H1 (cell line): Measurements from ENCODE around the gene ATP10D. TPM values are rescaled to one million over a fixed set of nuclear protein-coding genes. Genes with fewer than 3 reads are reported as not detected.
A peak's percentile ranks its signal among the peaks of the same experiment; 100 is the strongest.

Source experiments
- CTCF ChIA-PET: fragments of 300-600 bp; sonication (Branson Sonifier 250); formaldehyde crosslinking; loops from one replicate; lab custom pipeline; 2021; ENCODE audit not compliant: partially characterized antibody; lab: Charles Lee
- POLR2A ChIA-PET: fragments of 300-600 bp; sonication (Branson Sonifier 250); formaldehyde crosslinking; loops from one replicate; lab custom pipeline; 2021; ENCODE audit warnings: inconsistent platforms; ENCODE audit not compliant: partially characterized antibody; lab: Charles Lee
- DNase-seq, 2 experiments: peaks; one replicate each; pipeline versions ENCODE4 v3.0.0 to v3.0.0-alpha.2; 2010 to 2022; ENCODE audit warnings: low spot score in 2 of 2, low read depth in 1 of 2, mixed read lengths in 1 of 2
- FAIRE-seq: peaks from 2 replicates; lab custom pipeline; 2011; peaks lifted over from hg19 to GRCh38; lab: Jason Lieb, UNC
- H2AFZ ChIP-seq: 2 replicates; pipeline ENCODE4 v1.8.1; 2012; ENCODE audit warnings: low read length, inconsistent platforms
- H2AK5ac ChIP-seq: 2 replicates; pipeline ENCODE4 v1.6.1; 2013; ENCODE audit warnings: low read depth, low read length
- H2BK120ac ChIP-seq: replicated peaks from 2 replicates; pipeline ENCODE3; 2013; ENCODE audit warnings: low read depth, low read length, inconsistent platforms
- H2BK12ac ChIP-seq: 2 replicates; pipeline ENCODE4 v1.6.1; 2013; ENCODE audit warnings: low read depth, low read length
- H2BK15ac ChIP-seq: 2 replicates; pipeline ENCODE4 v1.6.1; 2013; ENCODE audit warnings: low read length
- H2BK20ac ChIP-seq: 2 replicates; pipeline ENCODE4 v1.6.1; 2013; ENCODE audit warnings: low read length
- H2BK5ac ChIP-seq: 2 replicates; pipeline ENCODE4 v1.6.1; 2013; ENCODE audit warnings: low read depth, low read length
- H3K14ac ChIP-seq: 2 replicates; pipeline ENCODE4 v1.6.1; 2013; ENCODE audit warnings: inconsistent platforms; ENCODE audit not compliant: insufficient read length
- H3K18ac ChIP-seq: 2 replicates; pipeline ENCODE4 v1.6.1; 2013; ENCODE audit warnings: low read length; ENCODE audit errors: extremely low read depth
- H3K23ac ChIP-seq: 2 replicates; pipeline ENCODE4 v1.6.1; 2013; ENCODE audit warnings: inconsistent platforms; ENCODE audit not compliant: insufficient read length
- H3K23me2 ChIP-seq: 2 replicates; pipeline ENCODE4 v1.6.1; 2013; ENCODE audit warnings: low read depth, low read length
- H3K27ac ChIP-seq: 2 replicates; pipeline ENCODE4 v1.6.1; 2011; ENCODE audit warnings: low read depth, low read length, inconsistent platforms
- H3K27me3 ChIP-seq, 4 experiments: replicated peaks in 1 of 4; 1 replicate in 1 of 4; 2 replicates in 3 of 4; pipeline versions ENCODE4 v1.6.1 to v1.8.1; 2011 to 2013; ENCODE audit warnings: low read length in 3 of 4, mild to moderate bottlenecking in 3 of 4, inconsistent platforms in 2 of 4, mixed read lengths in 2 of 4, moderate library complexity in 1 of 4; ENCODE audit not compliant: control insufficient read depth in 3 of 4, insufficient read depth in 3 of 4; ENCODE audit errors: extremely low read depth in 1 of 4
- H3K36me3 ChIP-seq, 4 experiments: 2 replicates each; pipeline versions ENCODE4 v1.6.1 to v1.8.1; 2011 to 2013; ENCODE audit warnings: mild to moderate bottlenecking in 4 of 4, low read length in 3 of 4, moderate library complexity in 2 of 4, control low read depth in 1 of 4, inconsistent platforms in 1 of 4; ENCODE audit not compliant: insufficient read depth in 4 of 4, control insufficient read depth in 2 of 4
- H3K4ac ChIP-seq: replicated peaks from 2 replicates; pipeline ENCODE3; 2013; ENCODE audit warnings: low read length, low read depth, mixed read lengths, inconsistent platforms; ENCODE audit not compliant: insufficient read length
- H3K4me1 ChIP-seq, 4 experiments: replicated peaks in 1 of 4; 1 replicate in 1 of 4; 2 replicates in 3 of 4; pipeline versions ENCODE4 v1.6.1 to v1.8.1; 2011 to 2013; ENCODE audit warnings: low read length in 3 of 4, inconsistent platforms in 2 of 4, mixed read lengths in 1 of 4; ENCODE audit not compliant: insufficient read depth in 4 of 4, control insufficient read depth in 3 of 4
- H3K4me2 ChIP-seq, 2 experiments: 2 replicates each; pipeline versions ENCODE4 v1.6.1 to v1.8.1; 2011 to 2013; ENCODE audit warnings: low read depth in 2 of 2, low read length in 2 of 2, control low read depth in 1 of 2, inconsistent platforms in 1 of 2, mild to moderate bottlenecking in 1 of 2; ENCODE audit not compliant: insufficient read depth in 1 of 2
- H3K4me3 ChIP-seq, 4 experiments: fragments of 200-600, 300-600 bp in 1 of 4; sonication (generic), shearing (Covaris generic), sonication (Bioruptor Twin) in 1 of 4; 2 replicates each; pipeline versions ENCODE4 v1.5.1 to v1.8.1; 2011 to 2016; ENCODE audit warnings: low read length in 4 of 4, low read depth in 3 of 4, control low read depth in 2 of 4, inconsistent platforms in 2 of 4, mild to moderate bottlenecking in 2 of 4, mixed read lengths in 1 of 4, moderate library complexity in 1 of 4; ENCODE audit not compliant: insufficient read depth in 2 of 4; ENCODE audit errors: extremely low read depth in 1 of 4
- H3K56ac ChIP-seq: replicated peaks from 2 replicates; pipeline ENCODE3; 2013; ENCODE audit warnings: low read depth, mild to moderate bottlenecking, mixed read lengths, low read length, inconsistent platforms; ENCODE audit not compliant: insufficient read length
- H3K79me1 ChIP-seq: 2 replicates; pipeline ENCODE4 v1.6.1; 2013; ENCODE audit warnings: low read depth, low read length, control low read depth
- H3K79me2 ChIP-seq, 2 experiments: 2 replicates each; pipeline versions ENCODE4 v1.6.1 to v1.8.1; 2012 to 2013; ENCODE audit warnings: low read length in 2 of 2, mild to moderate bottlenecking in 2 of 2, inconsistent platforms in 1 of 2; ENCODE audit not compliant: insufficient read depth in 2 of 2, control insufficient read depth in 1 of 2
- H3K9ac ChIP-seq, 4 experiments: replicated peaks in 1 of 4; 1 replicate in 1 of 4; 2 replicates in 3 of 4; pipeline versions ENCODE4 v1.6.1 to v1.8.1; 2011 to 2013; ENCODE audit warnings: low read depth in 3 of 4, low read length in 3 of 4, control low read depth in 2 of 4, mild to moderate bottlenecking in 2 of 4, moderate library complexity in 2 of 4, inconsistent platforms in 1 of 4; ENCODE audit errors: extremely low read depth in 1 of 4
- H3K9me3 ChIP-seq, 2 experiments: 2 replicates each; pipeline versions ENCODE4 v1.6.1 to v1.8.1; 2012 to 2013; ENCODE audit warnings: mild to moderate bottlenecking in 2 of 2, moderate library complexity in 2 of 2, control low read depth in 1 of 2, inconsistent platforms in 1 of 2, low read depth in 1 of 2, low read length in 1 of 2, mixed read lengths in 1 of 2; ENCODE audit not compliant: insufficient read depth in 2 of 2
- H4K20me1 ChIP-seq, 2 experiments: replicated peaks in 1 of 2; 2 replicates each; pipeline versions ENCODE3 to v1.8.1; 2011 to 2013; ENCODE audit warnings: inconsistent platforms in 2 of 2, low read length in 2 of 2, mild to moderate bottlenecking in 1 of 2; ENCODE audit not compliant: insufficient read depth in 2 of 2, control insufficient read depth in 1 of 2
- H4K5ac ChIP-seq: 2 replicates; pipeline ENCODE4 v1.6.1; 2013; ENCODE audit warnings: low read length, low read depth, mixed read lengths, inconsistent platforms; ENCODE audit not compliant: insufficient read length
- H4K8ac ChIP-seq: 2 replicates; pipeline ENCODE4 v1.8.0; 2013; ENCODE audit warnings: mild to moderate bottlenecking, moderate library complexity, low read length, inconsistent platforms; ENCODE audit not compliant: insufficient read depth; ENCODE audit errors: extremely low read depth
- H4K91ac ChIP-seq: replicated peaks from 2 replicates; pipeline ENCODE3; 2013; ENCODE audit warnings: low read length, mixed read lengths, inconsistent platforms; ENCODE audit not compliant: insufficient read length
- ATF2 ChIP-seq: IDR thresholded peaks from 2 replicates; pipeline ENCODE4 v1.6.1; 2012; ENCODE audit warnings: low read length, inconsistent platforms
- EGR1 ChIP-seq: IDR thresholded peaks from 2 replicates; pipeline ENCODE4 v1.6.1; 2011; ENCODE audit warnings: low read depth, low read length, borderline replicate concordance
- GTF2F1 ChIP-seq: IDR thresholded peaks from 2 replicates; pipeline ENCODE4 v1.6.1; 2012; ENCODE audit warnings: low read depth, low read length, improper control_type of control experiment, borderline replicate concordance
- JUN ChIP-seq: IDR thresholded peaks from 2 replicates; pipeline ENCODE4 v1.6.1; 2011; ENCODE audit warnings: low read depth, mild to moderate bottlenecking, improper control_type of control experiment, low read length
- MAX ChIP-seq: IDR thresholded peaks from 2 replicates; pipeline ENCODE4 v1.6.1; 2012; ENCODE audit warnings: inconsistent platforms
- NANOG ChIP-seq: IDR thresholded peaks from 2 replicates; pipeline ENCODE4 v1.6.1; 2011; ENCODE audit warnings: low read length, low read depth, mild to moderate bottlenecking, inconsistent platforms; ENCODE audit not compliant: insufficient read depth, poor library complexity, severe bottlenecking
- RAD21 ChIP-seq, 2 experiments: IDR thresholded peaks in 1 of 2; conservative IDR thresholded peaks in 1 of 2; 2 replicates each; pipeline ENCODE4 v1.6.1; 2011; ENCODE audit warnings: low read depth in 2 of 2, low read length in 2 of 2, improper control_type of control experiment in 1 of 2, inconsistent platforms in 1 of 2, mild to moderate bottlenecking in 1 of 2, moderate library complexity in 1 of 2
- RXRA ChIP-seq: IDR thresholded peaks from 2 replicates; pipeline ENCODE4 v1.6.1; 2011; ENCODE audit warnings: low read depth, mild to moderate bottlenecking, low read length, moderate library complexity; ENCODE audit not compliant: insufficient read depth
- SAP30 ChIP-seq: fragments of 300-600 bp; sonication (generic); IDR thresholded peaks from 2 replicates; pipeline ENCODE4 v1.7.1; 2012; ENCODE audit warnings: low read length, moderate library complexity, mild to moderate bottlenecking, inconsistent platforms; ENCODE audit not compliant: insufficient read depth, insufficient replicate concordance
- SUZ12 ChIP-seq: fragments of 200-600 bp; sonication (generic); IDR thresholded peaks from 2 replicates; pipeline ENCODE4 v1.6.1; 2012; ENCODE audit warnings: mild to moderate bottlenecking, inconsistent platforms, low read length, moderate library complexity, mixed read lengths
- TCF12 ChIP-seq: IDR thresholded peaks from 2 replicates; pipeline ENCODE4 v1.6.1; 2011; ENCODE audit warnings: low read depth, mild to moderate bottlenecking, low read length
- WGBS, 2 experiments: shearing (Covaris generic) in 1 of 2; methylation state at CpG; one replicate each; pipeline versions ENCODE4 v1.1.6 to v1.1.7; 2013 to 2015; ENCODE audit warnings: low lambda C conversion rate in 2 of 2, mixed read lengths in 2 of 2, inconsistent platforms in 1 of 2, low coverage in 1 of 2, missing lambda C conversion rate in 1 of 2; ENCODE audit not compliant: insufficient replicate concordance in 2 of 2, insufficient coverage in 1 of 2, insufficient read length in 1 of 2; ENCODE audit errors: extremely low coverage in 1 of 2, missing lambda C conversion rate in 1 of 2; 5-methylcytosine and 5-hydroxymethylcytosine counted together
- polyA plus RNA-seq, 7 experiments: library from polyadenylated mRNA; depleted of rRNA in 3 of 7; stranded (reverse) in 5 of 7; unstranded in 2 of 7; fragments of >200 nt in 5 of 7; fragments of 200-250 nt in 2 of 7; gene quantifications; 1 replicate in 5 of 7; 2 replicates in 1 of 7; 4 replicates in 1 of 7; pipeline versions ENCODE4 v1.2.1 to v1.2.3, GENCODE V29; 2011 to 2013; ENCODE audit warnings: missing spikeins in 2 of 7, mixed read lengths in 2 of 7
- total RNA-seq: library from RNA; stranded (reverse); fragmentation: NEBNext Ultra II Directional; extraction: Animal tissue kit (Norgen Biotek cat#: 25700); gene quantifications from 2 replicates; pipeline ENCODE4 v1.2.1, GENCODE V29; 2021

ATP10D gene
- total and polyA plus RNA-seq, 2 of the 8 experiments (the other 6 are each of a cell fraction or from before 2014, with no cell fraction given), result 2.9 to 5.9 TPM

- CTCF ChIA-PET, result no interaction called here
- no peak for TF ChIP-seq SAP30
- TF ChIP-seq GTF2F1, result no peak
- no peak for TF ChIP-seq RAD21 (IDR thresholded peaks at IDR 0.05 in 1 of 2, conservative IDR thresholded peaks at IDR 0.05 in 1 of 2; ENCODE audit: low read depth in 2 of 2, low read length in 2 of 2)
- TF ChIP-seq ATF2, result no peak
- no peak for TF ChIP-seq NANOG
- TF ChIP-seq JUN, result no peak
- TF ChIP-seq TCF12, result no peak
- TF ChIP-seq MAX, result no peak
- TF ChIP-seq RXRA, result no peak
- no peak for TF ChIP-seq SUZ12
- TF ChIP-seq EGR1, result no peak
These were observed 11.8 kb upstream of the ATP10D start for GRCh38 chr4:47473141-47473750.

More at GRCh38 chr4:47473141-47473750, 11.8 kb upstream of the ATP10D start:
- Histone ChIP-seq H3K4me1 (no peaks in the 10 kb centered on the region; a peak in 1 of 7 replicates), H3K14ac (no peak overlapping the region), H4K5ac (no peak overlapping the region), H3K79me1 (no peaks in the 10 kb centered on the region), H3K4me3 (no peak overlapping the region), H3K4ac (no peak overlapping the region), H3K18ac (no peak overlapping the region), H4K91ac (no peak overlapping the region), H3K79me2 (no peaks in the 10 kb centered on the region), H4K8ac (no peak overlapping the region), H3K36me3 (no peaks in the 10 kb centered on the region), H2AFZ (no peak overlapping the region), H2BK120ac (no peak overlapping the region), H2BK15ac (no peak overlapping the region), H3K9ac (peak overlapping the region in 1 of 4 experiments; percentile 34; a peak in 1 of 7 replicates), H4K20me1 (no peaks in the 10 kb centered on the region), H2BK12ac (no peak overlapping the region), H3K4me2 (no peak overlapping the region), H2BK5ac (no peak overlapping the region), H2AK5ac (no peak overlapping the region), H3K9me3 (no peaks in the 10 kb centered on the region), H3K27me3 (no peaks in the 10 kb centered on the region), H3K27ac (no peak overlapping the region), H3K56ac (no peak overlapping the region), H3K23ac (no peak overlapping the region), H3K23me2 (no peaks in the 10 kb centered on the region; the same call in 1 of the 2 replicates), H2BK20ac (no peak overlapping the region)
- POLR2A ChIA-PET, result no interaction called here
- 94% methylated on average over 3 of the region's 3 CpGs; no CpG with 5 or more reads in 1 of the 2 experiments for WGBS, 2 experiments
- DNase-seq, result no peak
- no peak for FAIRE-seq
